ENCODE results near the gene PCDHB16. TPM values are rescaled to one million over a fixed set of nuclear protein-coding genes. Genes with fewer than 3 reads are reported as not detected.
"Not testable (repeated sequence)": the region's sequence is repeated elsewhere in the genome, so short reads cannot be mapped to it uniquely, and the experiment has no call there.

PCDHB16 gene
- total RNA-seq, 1 experiment from 2014 or later, result 0.04 TPM

GRCh38 chr5:141177577-141178191 lies 4.5 kb upstream of the PCDHB16 start, which contains the start of gene PCDHB8:
Gene PCDHB8, plus strand, starts transcription at chr5:141177790. Its CDS starts 245 bp downstream, at chr5:141178035.
- not testable (repeated sequence) for H3K4me3 ChIP-seq (ENCODE audit: low read length); H3K4me1 ChIP-seq (ENCODE audit: low read length); H3K36me3 ChIP-seq (ENCODE audit: insufficient read depth, low read length); H3K79me2 ChIP-seq (ENCODE audit: low read length); H2AFZ ChIP-seq (ENCODE audit: low read length); H3K9me2 ChIP-seq (replicated peaks; ENCODE audit: insufficient read depth, low read length); H3K9ac ChIP-seq (ENCODE audit: low read length); H3K9me3 ChIP-seq (ENCODE audit: low read length); H3K4me2 ChIP-seq (ENCODE audit: low read depth, low read length, poor library complexity, severe bottlenecking); DNase-seq; H3K27me3 ChIP-seq (ENCODE audit: low read length); H3K27ac ChIP-seq (ENCODE audit: low read length); H4K20me1 ChIP-seq (ENCODE audit: insufficient read depth, low read depth, low read length)

DNA sequence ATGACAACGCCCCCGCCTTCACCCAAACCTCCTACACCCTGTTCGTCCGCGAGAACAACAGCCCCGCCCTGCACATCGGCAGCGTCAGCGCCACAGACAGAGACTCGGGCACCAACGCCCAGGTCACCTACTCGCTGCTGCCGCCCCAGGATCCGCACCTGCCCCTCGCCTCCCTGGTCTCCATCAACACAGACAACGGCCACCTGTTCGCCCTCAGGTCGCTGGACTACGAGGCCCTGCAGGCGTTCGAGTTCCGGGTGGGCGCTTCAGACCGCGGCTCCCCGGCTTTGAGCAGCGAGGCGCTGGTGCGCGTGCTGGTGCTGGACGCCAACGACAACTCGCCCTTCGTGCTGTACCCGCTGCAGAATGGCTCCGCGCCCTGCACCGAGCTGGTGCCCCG lies 2.8 kb upstream of the PCDHB16 start:
- H3K9ac ChIP-seq (ENCODE audit: low read length); H4K20me1 ChIP-seq (ENCODE audit: insufficient read depth, low read depth, low read length); H3K36me3 ChIP-seq (ENCODE audit: insufficient read depth, low read length); H3K4me1 ChIP-seq (ENCODE audit: low read length); H3K4me3 ChIP-seq (ENCODE audit: low read length); H3K79me2 ChIP-seq (ENCODE audit: low read length); H3K9me3 ChIP-seq (ENCODE audit: low read length); H2AFZ ChIP-seq (ENCODE audit: low read length); H3K4me2 ChIP-seq (ENCODE audit: low read depth, low read length, poor library complexity, severe bottlenecking); H3K27me3 ChIP-seq (ENCODE audit: low read length); DNase-seq; H3K9me2 ChIP-seq (replicated peaks; ENCODE audit: insufficient read depth, low read length); H3K27ac ChIP-seq (ENCODE audit: low read length): not testable (repeated sequence)

DNA sequence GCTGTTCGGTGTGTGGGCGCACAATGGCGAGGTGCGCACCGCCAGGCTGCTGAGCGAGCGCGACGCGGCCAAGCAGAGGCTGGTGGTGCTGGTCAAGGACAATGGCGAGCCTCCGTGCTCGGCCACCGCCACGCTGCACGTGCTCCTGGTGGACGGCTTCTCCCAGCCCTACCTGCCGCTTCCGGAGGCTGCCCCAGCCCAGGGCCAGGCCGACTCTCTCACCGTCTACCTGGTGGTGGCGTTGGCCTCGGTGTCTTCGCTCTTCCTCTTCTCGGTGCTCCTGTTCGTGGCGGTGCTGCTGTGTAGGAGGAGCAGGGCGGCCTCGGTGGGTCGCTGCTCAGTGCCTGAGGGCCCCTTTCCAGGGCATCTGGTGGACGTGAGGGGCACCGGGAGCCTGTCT lies 2.3 kb upstream of the PCDHB16 start:
- not testable (repeated sequence) for H3K4me3 ChIP-seq (ENCODE audit: low read length); H3K9ac ChIP-seq (ENCODE audit: low read length); H3K9me3 ChIP-seq (ENCODE audit: low read length); H3K9me2 ChIP-seq (replicated peaks; ENCODE audit: insufficient read depth, low read length); H3K4me2 ChIP-seq (ENCODE audit: low read depth, low read length, poor library complexity, severe bottlenecking); H3K27me3 ChIP-seq (ENCODE audit: low read length); H3K4me1 ChIP-seq (ENCODE audit: low read length); H3K27ac ChIP-seq (ENCODE audit: low read length); H3K79me2 ChIP-seq (ENCODE audit: low read length); DNase-seq; H2AFZ ChIP-seq (ENCODE audit: low read length); H3K36me3 ChIP-seq (ENCODE audit: insufficient read depth, low read length); H4K20me1 ChIP-seq (ENCODE audit: insufficient read depth, low read depth, low read length)

DNA sequence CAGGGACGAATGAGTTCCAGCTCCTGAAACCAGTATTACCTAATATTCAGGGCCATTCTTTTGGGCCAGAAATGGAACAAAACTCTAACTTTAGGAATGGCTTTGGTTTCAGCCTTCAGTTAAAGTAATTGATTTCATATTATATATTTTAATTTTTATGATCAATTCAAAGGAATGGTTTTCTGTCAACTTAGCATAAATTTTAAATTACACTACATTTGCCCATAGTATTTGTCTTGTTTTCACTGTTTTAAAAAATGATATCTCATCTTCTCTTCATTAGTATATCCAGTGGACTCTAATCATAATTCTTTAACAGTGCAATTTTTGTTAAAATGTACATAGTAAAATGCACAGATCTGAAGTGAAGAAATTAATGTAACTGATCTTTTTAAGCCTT lies 1.9 kb upstream of the PCDHB16 start:
- H3K9me3 ChIP-seq (ENCODE audit: low read length), result no peaks in the 10 kb centered on the region
- no peak overlapping the region for H3K9ac ChIP-seq (ENCODE audit: low read length)
- no peak for DNase-seq
- no peak overlapping the region for H2AFZ ChIP-seq (ENCODE audit: low read length)
- no peaks in the 10 kb centered on the region for H3K4me1 ChIP-seq (ENCODE audit: low read length)
- no peak overlapping the region for H3K27ac ChIP-seq (ENCODE audit: low read length)
- no peaks in the 10 kb centered on the region for H4K20me1 ChIP-seq (ENCODE audit: insufficient read depth, low read depth, low read length)
- H3K27me3 ChIP-seq (ENCODE audit: low read length), result no peaks in the 10 kb centered on the region
- H3K79me2 ChIP-seq (ENCODE audit: low read length), result no peaks in the 10 kb centered on the region
- H3K4me2 ChIP-seq (ENCODE audit: low read depth, low read length, poor library complexity, severe bottlenecking), result no peak overlapping the region
- H3K36me3 ChIP-seq (ENCODE audit: insufficient read depth, low read length), result no peaks in the 10 kb centered on the region
- no peaks in the 10 kb centered on the region for H3K9me2 ChIP-seq (replicated peaks; ENCODE audit: insufficient read depth, low read length)
- H3K4me3 ChIP-seq (ENCODE audit: low read length), result no peak overlapping the region

- not testable (repeated sequence) for DNase-seq; H3K4me2 ChIP-seq (ENCODE audit: low read depth, low read length, poor library complexity, severe bottlenecking); H4K20me1 ChIP-seq (ENCODE audit: insufficient read depth, low read depth, low read length); H2AFZ ChIP-seq (ENCODE audit: low read length); H3K9ac ChIP-seq (ENCODE audit: low read length); H3K79me2 ChIP-seq (ENCODE audit: low read length); H3K9me2 ChIP-seq (replicated peaks; ENCODE audit: insufficient read depth, low read length); H3K4me1 ChIP-seq (ENCODE audit: low read length); H3K27ac ChIP-seq (ENCODE audit: low read length); H3K9me3 ChIP-seq (ENCODE audit: low read length); H3K36me3 ChIP-seq (ENCODE audit: insufficient read depth, low read length); H3K27me3 ChIP-seq (ENCODE audit: low read length); H3K4me3 ChIP-seq (ENCODE audit: low read length)
Measured at GRCh38 chr5:141184117-141184855, 2.1 kb downstream of the PCDHB16 start.

DNA sequence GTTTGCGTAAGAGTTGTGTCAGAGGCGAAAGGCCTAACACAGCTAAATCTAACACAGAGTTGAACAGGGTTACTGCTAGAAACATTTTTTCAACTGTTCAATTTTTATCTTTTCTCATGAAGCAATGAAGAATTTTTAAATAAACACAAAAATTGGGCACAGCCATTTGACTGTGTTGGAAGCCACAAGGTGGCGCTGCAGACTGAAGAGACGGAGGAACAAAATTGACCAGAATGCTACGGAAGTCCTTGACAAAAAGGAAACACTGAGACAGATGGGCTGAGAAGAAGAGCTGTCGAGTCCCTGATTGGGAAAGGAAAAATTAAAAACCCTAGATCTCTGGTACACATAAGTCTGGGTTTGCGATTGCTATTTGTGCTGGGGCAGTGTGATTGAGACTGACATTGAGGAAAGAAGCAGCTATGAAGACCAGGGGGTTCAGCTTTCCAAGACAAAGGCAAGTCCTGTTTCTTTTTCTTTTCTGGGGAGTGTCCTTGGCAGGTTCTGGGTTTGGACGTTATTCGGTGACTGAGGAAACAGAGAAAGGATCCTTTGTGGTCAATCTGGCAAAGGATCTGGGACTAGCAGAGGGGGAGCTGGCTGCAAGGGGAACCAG lies 4.8 kb downstream of the PCDHB16 start, which contains the start of gene PCDHB9:
Gene PCDHB9, plus strand, starts transcription at position 265 of the 616 bp plus-strand sequence. Its CDS starts 158 bp downstream, at position 423.
- no peak within 1 kb of the TSS for H3K4me2 ChIP-seq (ENCODE audit: low read depth, low read length, poor library complexity, severe bottlenecking)

DNA sequence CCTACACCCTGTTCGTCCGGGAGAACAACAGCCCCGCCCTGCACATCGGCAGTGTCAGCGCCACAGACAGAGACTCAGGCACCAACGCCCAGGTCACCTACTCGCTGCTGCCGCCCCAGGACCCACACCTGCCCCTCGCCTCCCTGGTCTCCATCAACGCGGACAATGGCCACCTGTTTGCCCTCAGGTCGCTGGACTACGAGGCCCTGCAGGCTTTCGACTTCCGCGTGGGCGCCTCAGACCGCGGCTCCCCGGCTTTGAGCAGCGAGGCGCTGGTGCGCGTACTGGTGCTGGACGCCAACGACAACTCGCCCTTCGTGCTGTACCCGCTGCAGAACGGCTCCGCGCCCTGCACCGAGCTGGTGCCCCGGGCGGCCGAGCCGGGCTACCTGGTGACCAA lies 6.5 kb downstream of the PCDHB16 start:
- H3K27ac ChIP-seq (ENCODE audit: low read length); H3K36me3 ChIP-seq (ENCODE audit: insufficient read depth, low read length); H3K27me3 ChIP-seq (ENCODE audit: low read length); H3K4me1 ChIP-seq (ENCODE audit: low read length); H3K79me2 ChIP-seq (ENCODE audit: low read length); H3K4me3 ChIP-seq (ENCODE audit: low read length); H3K9me2 ChIP-seq (replicated peaks; ENCODE audit: insufficient read depth, low read length); H2AFZ ChIP-seq (ENCODE audit: low read length); DNase-seq; H3K4me2 ChIP-seq (ENCODE audit: low read depth, low read length, poor library complexity, severe bottlenecking); H3K9me3 ChIP-seq (ENCODE audit: low read length); H3K9ac ChIP-seq (ENCODE audit: low read length); H4K20me1 ChIP-seq (ENCODE audit: insufficient read depth, low read depth, low read length): not testable (repeated sequence)

More for the DNA sequence above, 4.8 kb downstream of the PCDHB16 start, which contains the start of gene PCDHB9:
- DNase-seq, result peak; percentile 76
- Histone ChIP-seq H3K79me2 (ENCODE audit: low read length) (no peaks in the 10 kb centered on the region), H3K27ac (ENCODE audit: low read length) (no peak within 1 kb of the TSS), H3K4me3 (ENCODE audit: low read length) (no peak within 1 kb of the TSS), H3K9ac (ENCODE audit: low read length) (peak within 1 kb of the TSS; percentile 19; the same call in 1 of the 2 replicates), H3K36me3 (ENCODE audit: insufficient read depth, low read length) (no peaks in the 10 kb centered on the region), H3K9me2 (replicated peaks; ENCODE audit: insufficient read depth, low read length) (no peaks in the 10 kb centered on the region), H3K27me3 (ENCODE audit: low read length) (no peaks in the 10 kb centered on the region), H3K4me1 (ENCODE audit: low read length) (no peaks in the 10 kb centered on the region), H3K9me3 (ENCODE audit: low read length) (no peaks in the 10 kb centered on the region), H4K20me1 (ENCODE audit: insufficient read depth, low read depth, low read length) (no peaks in the 10 kb centered on the region), H2AFZ (ENCODE audit: low read length) (peak within 1 kb of the TSS; percentile 62; the same call in 1 of the 2 replicates)

DNA sequence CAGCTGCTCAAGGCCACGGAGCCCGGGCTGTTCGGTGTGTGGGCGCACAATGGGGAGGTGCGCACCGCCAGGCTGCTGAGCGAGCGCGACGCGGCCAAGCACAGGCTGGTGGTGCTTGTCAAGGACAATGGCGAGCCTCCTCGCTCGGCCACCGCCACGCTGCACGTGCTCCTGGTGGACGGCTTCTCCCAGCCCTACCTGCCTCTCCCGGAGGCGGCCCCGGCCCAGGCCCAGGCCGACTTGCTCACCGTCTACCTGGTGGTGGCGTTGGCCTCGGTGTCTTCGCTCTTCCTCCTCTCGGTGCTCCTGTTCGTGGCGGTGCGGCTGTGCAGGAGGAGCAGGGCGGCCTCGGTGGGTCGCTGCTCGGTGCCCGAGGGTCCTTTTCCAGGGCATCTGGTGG lies 6.9 kb downstream of the PCDHB16 start:
- not testable (repeated sequence) for H3K4me2 ChIP-seq (ENCODE audit: low read depth, low read length, poor library complexity, severe bottlenecking); H3K9me2 ChIP-seq (replicated peaks; ENCODE audit: insufficient read depth, low read length); H3K27me3 ChIP-seq (ENCODE audit: low read length); H2AFZ ChIP-seq (ENCODE audit: low read length); H3K4me1 ChIP-seq (ENCODE audit: low read length); H3K79me2 ChIP-seq (ENCODE audit: low read length); DNase-seq; H4K20me1 ChIP-seq (ENCODE audit: insufficient read depth, low read depth, low read length); H3K4me3 ChIP-seq (ENCODE audit: low read length); H3K27ac ChIP-seq (ENCODE audit: low read length); H3K36me3 ChIP-seq (ENCODE audit: insufficient read depth, low read length); H3K9ac ChIP-seq (ENCODE audit: low read length); H3K9me3 ChIP-seq (ENCODE audit: low read length)

All from Karpas-422 (cell line).